PFSK-1 (cell line): ENCODE results near the gene RFK.

ENCODE experiments used
- POLR2AphosphoS5 ChIP-seq: IDR thresholded peaks from 2 replicates; pipeline ENCODE4 v1.6.1; 2012; ENCODE audit warnings: low read depth, mild to moderate bottlenecking, control low read depth, low read length, moderate library complexity
- TAF1 ChIP-seq: IDR thresholded peaks from 2 replicates; pipeline ENCODE4 v1.6.1; 2012; ENCODE audit warnings: low read length, control low read depth, borderline replicate concordance; ENCODE audit not compliant: insufficient read depth
- TF ChIP-seq, protein P1 (sequence below), 2 experiments: IDR thresholded peaks; 2 replicates each; pipeline versions ENCODE4 v1.6.1 to v1.8.0; 2011 to 2012; ENCODE audit warnings: low read depth in 2 of 2, low read length in 2 of 2, control low read depth in 1 of 2, inconsistent platforms in 1 of 2, mild to moderate bottlenecking in 1 of 2, moderate library complexity in 1 of 2; ENCODE audit not compliant: insufficient read depth in 1 of 2

DNA sequence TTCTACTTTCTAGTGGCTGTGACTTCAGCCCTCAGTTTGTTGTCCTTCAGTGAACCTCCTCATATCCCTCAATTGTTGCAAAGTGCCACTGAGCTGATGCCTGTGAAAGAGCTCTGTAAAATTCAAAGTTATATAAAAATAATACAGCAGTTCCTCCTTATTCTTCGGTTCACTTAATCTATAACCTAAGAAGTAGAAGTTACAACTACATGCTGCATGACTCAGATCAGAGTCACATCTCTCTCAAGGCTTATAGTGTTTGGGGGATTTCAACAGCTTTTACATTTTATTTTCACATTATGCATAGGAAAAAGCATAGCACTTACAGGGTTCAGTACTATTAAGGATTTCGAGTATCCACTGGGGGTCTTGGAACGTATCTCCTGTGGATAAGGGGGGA, 39.6 kb upstream of the RFK start:
- TF ChIP-seq POLR2AphosphoS5: no peak
- TF ChIP-seq TAF1: no peak
- TF ChIP-seq, protein P1, sequence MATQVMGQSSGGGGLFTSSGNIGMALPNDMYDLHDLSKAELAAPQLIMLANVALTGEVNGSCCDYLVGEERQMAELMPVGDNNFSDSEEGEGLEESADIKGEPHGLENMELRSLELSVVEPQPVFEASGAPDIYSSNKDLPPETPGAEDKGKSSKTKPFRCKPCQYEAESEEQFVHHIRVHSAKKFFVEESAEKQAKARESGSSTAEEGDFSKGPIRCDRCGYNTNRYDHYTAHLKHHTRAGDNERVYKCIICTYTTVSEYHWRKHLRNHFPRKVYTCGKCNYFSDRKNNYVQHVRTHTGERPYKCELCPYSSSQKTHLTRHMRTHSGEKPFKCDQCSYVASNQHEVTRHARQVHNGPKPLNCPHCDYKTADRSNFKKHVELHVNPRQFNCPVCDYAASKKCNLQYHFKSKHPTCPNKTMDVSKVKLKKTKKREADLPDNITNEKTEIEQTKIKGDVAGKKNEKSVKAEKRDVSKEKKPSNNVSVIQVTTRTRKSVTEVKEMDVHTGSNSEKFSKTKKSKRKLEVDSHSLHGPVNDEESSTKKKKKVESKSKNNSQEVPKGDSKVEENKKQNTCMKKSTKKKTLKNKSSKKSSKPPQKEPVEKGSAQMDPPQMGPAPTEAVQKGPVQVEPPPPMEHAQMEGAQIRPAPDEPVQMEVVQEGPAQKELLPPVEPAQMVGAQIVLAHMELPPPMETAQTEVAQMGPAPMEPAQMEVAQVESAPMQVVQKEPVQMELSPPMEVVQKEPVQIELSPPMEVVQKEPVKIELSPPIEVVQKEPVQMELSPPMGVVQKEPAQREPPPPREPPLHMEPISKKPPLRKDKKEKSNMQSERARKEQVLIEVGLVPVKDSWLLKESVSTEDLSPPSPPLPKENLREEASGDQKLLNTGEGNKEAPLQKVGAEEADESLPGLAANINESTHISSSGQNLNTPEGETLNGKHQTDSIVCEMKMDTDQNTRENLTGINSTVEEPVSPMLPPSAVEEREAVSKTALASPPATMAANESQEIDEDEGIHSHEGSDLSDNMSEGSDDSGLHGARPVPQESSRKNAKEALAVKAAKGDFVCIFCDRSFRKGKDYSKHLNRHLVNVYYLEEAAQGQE (IDR thresholded peaks at IDR 0.05; ENCODE audit: insufficient read depth in 1 of 2, low read depth in 2 of 2, low read length in 2 of 2): no peak
